ENCODE results near the gene FUNDC2.

FUNDC2 gene

GRCh38 chrX:155027509-155028066, 944 bp downstream of the FUNDC2 start:
- no peaks in the 10 kb centered on the region for H3K36me3 ChIP-seq
- peaks cover 6 to 11% of the 10 kb centered on the region in 2 experiments for H3K4me1 ChIP-seq (ENCODE audit: control insufficient read depth in 1 of 2, insufficient read depth in 1 of 2, low read depth in 1 of 2, low read length in 1 of 2)
- peak overlapping the region; percentile 60 to 71 for H3K4me3 ChIP-seq (ENCODE audit: low read depth in 1 of 2, low read length in 1 of 2)
- no peak for TF ChIP-seq CTCF (IDR thresholded peaks at IDR 0.05)
- no peaks in the 10 kb centered on the region for H3K27me3 ChIP-seq
- H3K27ac ChIP-seq: peak overlapping the region; percentile 91
- no peaks in the 10 kb centered on the region for H3K9me3 ChIP-seq

GRCh38 chrX:155028129-155028528, 1.5 kb downstream of the FUNDC2 start:
- no peaks in the 10 kb centered on the region for H3K27me3 ChIP-seq
- H3K4me3 ChIP-seq (ENCODE audit: low read depth in 1 of 2, low read length in 1 of 2): no peak overlapping the region
- no peaks in the 10 kb centered on the region for H3K9me3 ChIP-seq
- H3K36me3 ChIP-seq: no peaks in the 10 kb centered on the region
- peaks cover 6 to 11% of the 10 kb centered on the region in 2 experiments for H3K4me1 ChIP-seq (ENCODE audit: control insufficient read depth in 1 of 2, insufficient read depth in 1 of 2, low read depth in 1 of 2, low read length in 1 of 2)
- TF ChIP-seq CTCF (IDR thresholded peaks at IDR 0.05): no peak
- no peak overlapping the region for H3K27ac ChIP-seq

- peaks cover 6 to 11% of the 10 kb centered on the region in 2 experiments for H3K4me1 ChIP-seq (ENCODE audit: control insufficient read depth in 1 of 2, insufficient read depth in 1 of 2, low read depth in 1 of 2, low read length in 1 of 2)
- no peaks in the 10 kb centered on the region for H3K36me3 ChIP-seq
- H3K9me3 ChIP-seq: no peaks in the 10 kb centered on the region
- H3K27ac ChIP-seq: no peak overlapping the region
- H3K4me3 ChIP-seq (ENCODE audit: low read depth in 1 of 2, low read length in 1 of 2): no peak overlapping the region
- H3K27me3 ChIP-seq: no peaks in the 10 kb centered on the region
- TF ChIP-seq CTCF (IDR thresholded peaks at IDR 0.05): no peak
Observed at GRCh38 chrX:155028877-155029291, 2.2 kb downstream of the FUNDC2 start.

- H3K27ac ChIP-seq: no peak overlapping the region
- H3K36me3 ChIP-seq: no peaks in the 10 kb centered on the region
- no peak for TF ChIP-seq CTCF (IDR thresholded peaks at IDR 0.05)
- no peaks in the 10 kb centered on the region for H3K27me3 ChIP-seq
- peaks cover 6 to 11% of the 10 kb centered on the region in 2 experiments for H3K4me1 ChIP-seq (ENCODE audit: control insufficient read depth in 1 of 2, insufficient read depth in 1 of 2, low read depth in 1 of 2, low read length in 1 of 2)
- no peak overlapping the region for H3K4me3 ChIP-seq (ENCODE audit: low read depth in 1 of 2, low read length in 1 of 2)
- H3K9me3 ChIP-seq: no peaks in the 10 kb centered on the region
Observed at GRCh38 chrX:155031657-155032056, 5.0 kb downstream of the FUNDC2 start.

- Histone ChIP-seq H3K27me3 (no peaks in the 10 kb centered on the region), H3K36me3 (no peaks in the 10 kb centered on the region), H3K4me1 (ENCODE audit: control insufficient read depth in 1 of 2, insufficient read depth in 1 of 2, low read depth in 1 of 2, low read length in 1 of 2) (no peaks in the 10 kb centered on the region), H3K4me3 (ENCODE audit: low read depth in 1 of 2, low read length in 1 of 2) (no peak overlapping the region), H3K27ac (no peak overlapping the region), H3K9me3 (no peaks in the 10 kb centered on the region)
- no peak for TF ChIP-seq CTCF (IDR thresholded peaks at IDR 0.05)
Observed at GRCh38 chrX:155035688-155036087, 9.0 kb downstream of the FUNDC2 start.

Data from neutrophil (primary cell).